HG03064 (cell line): ENCODE data around the gene PTRH1.
A peak's percentile ranks its signal among the peaks of the same experiment; 100 is the strongest.
"Not testable (repeated sequence)": the region's sequence is repeated elsewhere in the genome, so short reads cannot be mapped to it uniquely, and the experiment has no call there.

Experiments used
- ATAC-seq: cut with Tn5 transposase; IDR thresholded peaks from one replicate; pipeline ENCODE4 v1.9.1; 2021; ENCODE audit warnings: low read depth; ENCODE audit not compliant: unreplicated experiment

The PTRH1 gene, protein sequence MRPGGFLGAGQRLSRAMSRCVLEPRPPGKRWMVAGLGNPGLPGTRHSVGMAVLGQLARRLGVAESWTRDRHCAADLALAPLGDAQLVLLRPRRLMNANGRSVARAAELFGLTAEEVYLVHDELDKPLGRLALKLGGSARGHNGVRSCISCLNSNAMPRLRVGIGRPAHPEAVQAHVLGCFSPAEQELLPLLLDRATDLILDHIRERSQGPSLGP

DNA sequence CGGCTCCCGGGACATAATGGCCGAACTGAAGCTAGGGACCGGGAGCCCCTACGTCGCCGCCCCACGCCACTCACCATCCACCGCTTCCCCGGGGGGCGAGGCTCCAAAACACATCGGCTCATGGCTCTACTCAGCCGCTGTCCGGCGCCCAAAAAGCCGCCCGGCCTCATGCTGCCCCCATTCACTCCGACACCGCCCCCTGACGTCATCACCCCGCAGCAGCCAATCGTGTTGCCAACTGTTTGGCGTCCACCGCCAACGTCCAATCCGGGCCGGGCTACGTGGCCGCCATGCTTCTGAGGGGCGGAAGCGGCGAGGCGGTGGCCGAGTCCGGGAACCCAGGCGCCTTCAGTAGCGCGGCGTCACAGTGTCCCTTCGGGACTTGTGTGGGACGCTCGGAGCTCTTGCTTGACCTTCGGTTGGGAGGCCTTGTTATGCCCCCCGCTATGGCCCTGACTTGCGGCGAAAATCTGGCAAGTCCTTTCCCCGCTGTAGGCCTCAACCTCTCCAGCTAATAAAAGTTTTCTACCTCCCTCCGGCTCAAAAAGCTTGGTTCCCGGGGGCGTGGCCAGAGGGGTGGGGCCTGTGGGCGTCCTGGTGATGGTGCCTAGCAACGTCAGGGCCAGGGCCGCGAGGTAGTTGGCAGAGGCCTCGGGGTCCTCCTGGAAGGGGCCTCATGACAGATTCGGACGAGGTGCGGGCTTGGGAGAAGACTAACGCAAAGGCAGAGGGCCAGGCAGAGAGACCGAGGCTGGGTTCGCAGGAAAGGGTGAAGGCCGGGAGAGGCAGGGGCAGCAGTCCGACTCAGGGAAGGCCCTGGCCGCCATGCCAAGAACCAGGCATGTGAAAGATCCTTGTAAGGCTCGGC lies at the start of gene PTRH1, which contains the start of gene TTC16:
PTRH1 (minus strand) TSS at position 194 of the 868 bp plus-strand sequence; CDS start at position 170, 24 bp downstream.
TTC16 (plus strand) TSS at position 610 of the 868 bp plus-strand sequence; CDS start at position 677, 67 bp downstream.
- peak; percentile 85 for ATAC-seq

- no peak for ATAC-seq
These were observed 48.5 kb upstream of the PTRH1 start for GRCh38 chr9:127763918-127764384.

- ATAC-seq, result no peak
These were observed 46.7 kb upstream of the PTRH1 start for GRCh38 chr9:127762111-127762676.

GRCh38 chr9:127761491-127761956 lies 46.1 kb upstream of the PTRH1 start:
- ATAC-seq, result no peak

DNA sequence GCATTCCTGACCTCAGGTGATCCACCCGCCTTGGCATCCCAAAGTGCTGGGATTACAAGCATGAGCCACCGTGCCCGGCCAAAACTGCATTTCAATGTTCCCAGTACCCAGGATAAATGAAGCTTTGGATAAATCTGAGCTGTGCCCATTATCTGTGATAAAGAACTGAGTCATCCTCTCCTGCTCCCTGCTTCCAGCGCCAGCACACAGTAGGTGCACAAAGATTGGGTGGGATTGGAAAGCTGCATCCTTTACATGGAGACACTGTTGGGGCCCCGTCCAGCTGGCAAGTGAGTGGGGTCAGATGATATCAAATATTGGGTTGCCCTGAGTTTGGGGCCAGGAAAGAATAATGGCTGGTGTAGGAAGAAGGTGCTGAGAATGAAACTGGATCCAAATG lies 45.6 kb upstream of the PTRH1 start:
- ATAC-seq, result no peak

DNA sequence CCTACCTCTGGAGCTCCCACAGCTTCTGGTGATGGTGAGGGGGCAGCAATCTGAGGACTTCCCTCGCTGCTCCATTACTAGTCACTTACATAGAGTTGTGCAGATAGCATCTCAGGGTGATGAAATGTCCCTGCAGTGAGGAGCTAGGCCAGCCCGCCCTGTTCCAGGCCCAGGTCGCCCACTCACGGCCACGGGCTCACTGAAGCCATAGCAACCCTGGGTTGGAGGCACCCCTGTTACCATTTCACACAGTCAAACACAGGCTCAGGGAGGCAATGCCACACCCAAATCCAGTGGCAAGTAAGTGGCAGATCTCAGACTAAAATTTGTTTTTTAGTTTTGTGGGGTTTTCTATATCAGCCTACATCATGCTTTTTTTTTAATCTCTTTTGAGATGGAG lies 43.4 kb upstream of the PTRH1 start:
- ATAC-seq, result no peak

DNA sequence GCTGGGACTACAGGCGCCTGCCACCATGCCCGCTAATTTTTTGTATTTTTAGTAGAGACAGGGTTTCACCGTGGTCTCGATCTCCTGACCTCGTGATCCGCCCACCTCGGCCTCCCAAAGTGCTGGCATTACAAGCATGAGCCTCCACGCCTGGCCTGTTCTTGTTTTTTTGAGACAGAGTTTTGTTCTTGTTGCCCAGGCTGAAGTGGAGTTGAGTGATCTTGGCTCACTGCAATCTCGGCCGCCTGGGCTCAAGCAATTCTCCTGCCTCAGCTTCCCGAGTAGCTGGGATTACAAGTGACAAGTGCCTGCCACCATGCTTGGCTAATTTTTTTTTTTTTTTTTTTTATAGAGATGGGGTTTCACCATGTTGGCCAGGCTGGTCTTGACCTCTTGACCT lies 41.3 kb upstream of the PTRH1 start:
- not testable (repeated sequence) for ATAC-seq

GRCh38 chr9:127756233-127756632 lies 40.8 kb upstream of the PTRH1 start:
- ATAC-seq, result no peak

DNA sequence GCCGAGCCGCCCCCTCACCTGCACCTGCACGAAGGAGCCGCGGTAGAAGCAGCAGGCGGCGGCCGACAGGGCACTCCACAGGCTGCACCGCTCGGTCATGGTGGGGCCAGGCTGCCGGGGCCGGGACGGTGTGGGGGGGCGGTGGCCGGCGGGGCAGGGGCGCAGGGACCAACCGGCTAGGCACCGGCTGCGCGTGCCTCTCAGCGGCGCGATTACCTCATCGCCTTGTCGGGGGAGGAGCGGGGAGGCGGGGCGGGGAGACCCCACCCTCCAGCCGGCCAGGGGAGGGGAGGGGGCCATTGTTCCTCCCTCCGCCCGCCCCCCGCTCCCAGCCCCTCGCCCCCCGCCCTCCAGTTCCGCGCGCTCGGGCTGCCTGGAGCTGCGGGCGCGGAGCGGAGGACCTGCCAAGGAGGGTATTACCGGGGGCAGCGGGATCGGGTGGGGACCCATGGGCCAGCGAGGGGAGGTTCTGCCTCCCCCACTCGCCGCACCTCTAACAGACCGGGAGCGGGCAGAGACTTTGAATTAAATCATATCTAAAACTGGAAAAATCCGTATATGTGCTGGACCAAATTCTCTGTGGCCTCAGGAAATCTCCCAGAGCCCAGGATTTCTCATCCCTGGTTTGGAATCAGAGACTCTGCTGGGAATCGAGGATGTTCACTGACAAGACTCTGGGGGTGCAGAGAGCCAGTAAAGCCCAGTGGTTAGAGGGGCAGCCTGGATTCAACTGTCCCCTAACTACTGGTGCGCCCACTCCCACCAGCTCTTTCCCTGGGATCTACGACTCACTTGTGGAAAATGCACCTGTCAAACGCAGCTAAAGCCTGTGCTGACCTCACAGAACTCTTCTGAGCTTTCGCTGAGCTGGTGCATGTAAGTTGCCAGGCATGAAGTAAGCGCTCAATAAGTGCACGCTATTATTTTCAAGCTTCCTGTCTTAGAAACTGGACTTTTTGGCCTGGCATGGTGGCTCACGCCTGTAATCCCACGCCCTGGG lies 39.9 kb upstream of the PTRH1 start:
- no peak for ATAC-seq

- no peak for ATAC-seq
These were observed 38.9 kb upstream of the PTRH1 start for GRCh38 chr9:127754099-127755060.

GRCh38 chr9:127753622-127754021 lies 38.2 kb upstream of the PTRH1 start:
- ATAC-seq, result no peak

GRCh38 chr9:127753148-127753547 lies 37.7 kb upstream of the PTRH1 start:
- no peak for ATAC-seq

DNA sequence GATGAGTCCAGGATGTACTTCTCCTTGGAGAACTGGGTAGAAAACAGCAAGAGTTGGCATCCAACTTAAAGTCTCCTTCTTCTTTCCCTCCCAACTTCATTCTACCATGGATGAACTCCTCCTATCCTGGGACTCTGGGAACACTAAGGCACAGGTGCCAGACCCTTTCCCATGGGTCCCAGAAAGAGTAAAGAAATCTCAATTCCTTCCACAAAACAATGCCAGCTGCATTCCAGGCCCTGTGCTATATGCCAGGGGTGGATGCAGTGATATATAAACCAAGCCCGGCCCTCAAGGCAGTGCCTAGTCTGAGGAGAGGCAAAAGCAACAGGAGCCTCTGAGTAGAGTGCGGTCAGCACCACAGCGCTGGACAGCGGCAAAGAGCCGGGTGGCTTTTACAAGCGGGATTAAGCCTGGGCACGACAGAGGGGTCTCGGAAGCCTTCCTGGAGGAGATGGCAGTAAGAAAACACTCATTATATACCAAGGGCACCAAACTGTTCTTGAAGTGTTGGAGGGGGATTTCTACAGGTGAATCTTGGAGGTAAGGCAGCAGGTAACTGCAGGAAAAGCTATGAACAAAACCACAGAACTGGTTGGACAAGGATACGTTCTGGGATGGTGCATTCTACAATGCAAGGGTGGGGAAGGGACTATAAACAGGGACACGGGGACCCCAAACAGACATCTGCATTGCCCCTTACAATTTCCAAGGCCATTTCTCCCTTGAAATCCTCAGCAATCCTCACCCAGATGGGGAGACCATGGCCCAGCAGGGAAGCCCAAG lies 36.0 kb upstream of the PTRH1 start:
- ATAC-seq, result no peak

- ATAC-seq, result no peak
These were observed 33.8 kb upstream of the PTRH1 start for GRCh38 chr9:127749090-127749787.

- no peak for ATAC-seq
These were observed 31.6 kb upstream of the PTRH1 start for GRCh38 chr9:127746959-127747569.

GRCh38 chr9:127744398-127745110 lies 29.1 kb upstream of the PTRH1 start:
- no peak for ATAC-seq
